ENCODE data around the gene COQ4.
A peak's percentile ranks its signal among the peaks of the same experiment; 100 is the strongest.
"Not testable (repeated sequence)": the region's sequence is repeated elsewhere in the genome, so short reads cannot be mapped to it uniquely, and the experiment has no call there.

Gene COQ4

DNA sequence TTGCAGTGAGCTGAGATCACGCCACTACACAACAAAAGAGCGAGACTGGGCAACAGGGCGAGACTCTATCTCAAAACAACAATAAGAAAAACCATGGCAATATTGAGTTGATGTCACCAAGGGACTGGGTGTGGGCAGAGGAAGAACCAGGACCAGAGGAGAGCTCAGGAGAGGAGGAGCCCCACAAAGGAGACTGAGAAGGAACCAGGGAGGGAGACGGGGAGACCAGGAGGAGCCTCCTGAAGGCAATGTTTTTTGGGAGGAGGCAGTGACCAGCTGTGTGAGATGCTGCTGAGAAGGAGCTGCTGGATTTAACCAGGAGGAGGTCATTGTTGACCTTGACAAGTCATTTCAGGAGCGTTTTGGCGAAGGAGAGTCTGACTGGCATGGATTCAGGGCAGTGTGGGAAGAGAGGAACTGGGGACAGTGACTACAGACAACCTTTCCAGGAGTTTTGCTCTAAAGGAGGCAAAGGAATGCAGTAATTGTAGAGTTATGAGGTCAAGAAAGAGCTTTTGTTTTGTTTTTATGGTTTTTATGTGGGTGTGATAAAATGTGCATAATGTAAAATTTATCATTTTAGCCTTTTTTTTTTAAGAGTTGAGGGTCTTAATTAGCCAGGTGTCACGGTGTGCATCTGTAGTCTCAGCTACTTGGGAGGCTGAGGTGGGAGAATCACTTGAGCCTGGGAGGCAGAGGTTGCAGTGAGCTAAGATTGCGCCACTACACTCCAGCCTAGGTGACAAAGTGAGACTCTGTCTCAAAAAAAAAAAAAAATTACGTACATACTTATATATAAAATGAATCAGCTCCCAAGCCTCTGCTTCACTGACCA is 18.3 kb upstream of the COQ4 start:
- no peak for DNase-seq

DNA sequence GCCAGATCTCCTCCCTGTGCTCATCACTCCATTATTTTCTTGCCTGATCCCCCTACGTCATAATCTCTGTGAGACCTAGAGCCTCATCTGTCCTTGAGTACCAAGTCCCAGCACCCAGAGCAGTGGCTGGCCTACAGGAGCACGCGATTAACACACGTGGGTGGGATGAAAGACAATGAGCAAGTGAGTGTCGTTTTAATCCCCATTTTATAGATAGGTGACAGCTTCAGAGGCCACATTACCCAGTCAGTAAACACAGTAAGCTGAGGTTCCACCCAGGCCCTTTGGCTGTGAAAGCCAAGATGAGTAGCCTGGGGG is 17.7 kb upstream of the COQ4 start:
- no peak for DNase-seq

DNA sequence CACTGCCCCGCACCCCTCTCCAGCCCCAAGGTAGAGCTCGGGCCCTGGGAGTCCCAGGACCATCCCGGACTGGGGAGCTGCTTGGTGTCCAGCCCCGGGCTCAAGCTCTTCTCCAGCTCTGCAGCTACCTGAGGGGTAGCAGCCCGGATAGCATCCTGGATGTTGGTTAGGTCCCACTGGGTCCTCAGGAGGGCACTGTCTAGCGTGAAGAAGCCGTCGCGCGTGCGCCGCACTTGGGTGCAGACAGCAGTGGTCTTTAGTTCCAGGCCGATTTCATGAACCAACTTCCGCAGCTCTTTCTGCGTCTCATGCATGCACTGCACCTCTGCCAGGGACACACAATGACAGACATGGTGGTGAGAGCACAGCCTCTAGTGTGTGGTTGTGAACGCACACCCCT is 13.1 kb upstream of the COQ4 start:
- DNase-seq: no peak

GRCh38 chr9:128310461-128310860 is 12.2 kb upstream of the COQ4 start:
- no peak for DNase-seq

GRCh38 chr9:128314697-128315096 is 7.9 kb upstream of the COQ4 start:
- DNase-seq: no peak

DNA sequence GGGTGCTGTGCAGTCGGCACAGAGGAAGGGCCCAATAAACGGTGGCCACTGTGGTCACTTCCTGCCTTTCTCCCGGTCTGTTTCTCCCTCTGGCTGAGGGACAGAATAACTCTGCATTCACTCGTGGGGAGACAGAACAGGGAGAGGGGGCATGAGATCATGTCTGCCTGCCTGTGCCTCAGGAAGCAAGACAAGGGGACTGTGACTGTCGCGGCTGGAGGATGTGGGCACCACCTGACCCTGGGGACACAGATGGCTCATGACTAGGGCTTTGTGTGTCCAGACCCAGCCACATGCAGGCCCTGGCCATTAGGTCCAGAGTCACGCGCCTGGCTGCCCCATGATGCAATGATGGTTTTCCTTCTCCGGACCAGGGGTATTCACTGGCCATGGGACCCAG is 6.2 kb upstream of the COQ4 start:
- DNase-seq: no peak

DNA sequence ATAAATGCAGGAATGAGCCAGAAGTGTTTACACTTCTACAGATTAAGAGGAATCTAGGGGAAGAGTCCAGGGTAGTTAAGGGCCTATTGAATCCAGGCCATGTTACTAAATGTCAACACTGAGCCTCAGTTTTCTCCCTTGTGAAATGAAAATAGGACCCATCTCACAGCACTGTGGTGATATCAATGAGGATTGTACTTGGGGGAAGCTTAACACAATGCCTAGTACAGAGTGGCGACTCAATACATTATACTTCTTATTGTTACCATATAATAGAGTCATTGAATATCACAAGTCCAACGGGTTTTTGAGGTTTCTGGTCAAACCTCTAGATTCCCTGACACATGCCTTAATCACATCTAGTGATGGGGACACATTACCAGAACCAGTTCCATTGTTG is 5.0 kb upstream of the COQ4 start:
- no peak for DNase-seq

- DNase-seq: no peak
Observed at GRCh38 chr9:128321343-128321742, 1.3 kb upstream of the COQ4 start.

- no peak for DNase-seq
Observed at GRCh38 chr9:128321879-128322403, 698 bp upstream of the COQ4 start.

GRCh38 chr9:128323212-128323730 is 632 bp downstream of the COQ4 start:
- no peak for DNase-seq

DNA sequence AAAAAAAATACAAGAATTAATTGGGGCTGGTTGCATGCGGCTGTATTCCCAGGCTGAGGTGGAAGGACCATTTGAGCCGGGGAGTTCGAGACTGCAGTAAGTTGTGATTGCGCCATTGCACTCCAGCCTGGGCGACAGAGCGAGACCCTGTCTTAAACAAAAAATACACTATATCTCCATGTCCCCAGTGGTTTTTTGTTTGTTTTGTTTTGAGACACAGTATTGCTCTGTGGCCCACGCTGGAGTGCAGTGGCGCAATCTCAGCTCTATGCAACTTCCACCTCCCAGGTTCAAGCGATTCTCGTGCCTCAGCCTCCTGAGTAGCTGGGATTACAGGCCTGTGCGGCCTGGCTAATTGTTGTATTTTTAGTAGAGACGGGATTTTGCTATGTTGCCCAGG is 1.2 kb downstream of the COQ4 start:
- no peak for DNase-seq

GRCh38 chr9:128324401-128324800 is 1.8 kb downstream of the COQ4 start:
- DNase-seq: no peak

- DNase-seq: no peak
Observed at GRCh38 chr9:128325629-128326028, 3.0 kb downstream of the COQ4 start.

GRCh38 chr9:128333451-128333869 is 10.8 kb downstream of the COQ4 start:
- DNase-seq: no peak

DNA sequence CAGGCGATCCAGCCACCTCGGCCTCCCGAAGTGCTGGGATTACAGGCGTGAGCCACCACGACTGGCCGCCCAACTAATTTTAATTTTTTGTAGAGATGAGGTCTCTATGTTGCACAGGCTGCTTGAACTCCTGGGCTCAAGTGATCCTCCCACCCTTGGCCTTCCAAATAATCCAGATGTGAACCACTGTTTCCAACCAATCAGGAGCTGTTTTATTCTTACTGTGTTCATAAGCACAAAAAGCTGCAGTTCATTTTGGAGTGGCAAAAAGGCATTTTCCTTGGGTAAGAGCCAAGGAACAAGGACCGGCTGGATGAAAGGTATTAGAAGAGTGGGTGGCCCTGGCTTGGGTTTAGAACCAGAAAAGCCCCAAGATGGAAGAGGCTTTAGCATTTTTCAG is 12.5 kb downstream of the COQ4 start:
- DNase-seq: no peak

DNA sequence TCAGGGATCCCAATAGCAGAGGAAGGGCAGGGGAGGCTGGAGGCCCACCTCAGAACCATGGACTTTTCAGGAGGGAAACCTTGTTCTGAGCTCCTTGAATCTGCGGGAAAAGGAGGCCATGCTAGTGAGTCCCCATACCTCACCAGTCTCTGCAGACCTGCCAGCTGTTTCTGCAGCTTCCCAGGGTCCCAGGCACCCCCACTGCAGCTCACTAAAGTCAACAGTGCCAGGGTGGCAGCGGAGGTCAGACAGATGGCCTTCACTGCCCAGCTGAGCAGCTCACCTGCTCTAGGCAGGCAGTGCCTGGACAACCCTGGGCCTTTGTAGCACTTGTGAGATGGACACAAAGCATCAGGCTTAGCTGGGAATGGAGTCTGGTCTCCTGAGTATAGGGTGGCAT is 13.3 kb downstream of the COQ4 start:
- DNase-seq: no peak

GRCh38 chr9:128337936-128338335 is 15.3 kb downstream of the COQ4 start:
- no peak for DNase-seq

DNA sequence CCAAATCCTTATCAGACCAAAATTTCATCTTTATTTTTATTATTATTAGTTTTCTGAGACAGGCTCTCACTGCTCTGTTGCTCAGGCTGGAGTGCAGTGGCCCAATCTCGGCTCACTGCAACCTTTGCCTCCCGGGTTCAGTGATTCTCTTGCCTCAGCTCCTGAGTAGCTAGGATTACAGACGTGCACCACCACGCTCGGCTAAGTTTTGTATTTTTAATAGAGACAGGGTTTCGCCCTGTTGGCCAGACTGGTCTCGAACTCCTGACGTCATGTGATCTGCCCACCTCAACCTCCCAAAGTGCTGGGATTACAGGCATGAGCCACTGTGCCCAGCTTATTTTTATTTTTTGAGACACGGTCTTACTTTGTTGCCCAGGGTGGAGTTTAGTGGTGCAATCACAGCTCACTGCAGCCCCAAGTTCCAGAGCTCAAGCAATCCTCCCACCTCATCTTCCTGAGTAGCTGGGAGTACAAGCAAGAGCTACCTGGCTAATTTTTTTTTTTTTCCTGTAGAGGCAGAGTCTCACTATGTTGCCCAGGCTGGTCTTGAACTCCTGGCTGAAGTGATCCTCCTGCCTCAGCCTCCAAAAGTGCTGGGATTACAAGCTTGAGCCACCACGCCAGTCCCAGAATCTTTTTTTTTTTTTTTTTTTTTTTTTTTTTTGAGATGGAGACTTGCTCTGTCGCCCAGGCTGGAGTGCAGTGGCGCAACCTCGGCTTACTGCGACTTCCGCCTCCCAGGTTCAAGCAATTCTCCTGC is 16.4 kb downstream of the COQ4 start:
- not testable (repeated sequence) for DNase-seq

DNA sequence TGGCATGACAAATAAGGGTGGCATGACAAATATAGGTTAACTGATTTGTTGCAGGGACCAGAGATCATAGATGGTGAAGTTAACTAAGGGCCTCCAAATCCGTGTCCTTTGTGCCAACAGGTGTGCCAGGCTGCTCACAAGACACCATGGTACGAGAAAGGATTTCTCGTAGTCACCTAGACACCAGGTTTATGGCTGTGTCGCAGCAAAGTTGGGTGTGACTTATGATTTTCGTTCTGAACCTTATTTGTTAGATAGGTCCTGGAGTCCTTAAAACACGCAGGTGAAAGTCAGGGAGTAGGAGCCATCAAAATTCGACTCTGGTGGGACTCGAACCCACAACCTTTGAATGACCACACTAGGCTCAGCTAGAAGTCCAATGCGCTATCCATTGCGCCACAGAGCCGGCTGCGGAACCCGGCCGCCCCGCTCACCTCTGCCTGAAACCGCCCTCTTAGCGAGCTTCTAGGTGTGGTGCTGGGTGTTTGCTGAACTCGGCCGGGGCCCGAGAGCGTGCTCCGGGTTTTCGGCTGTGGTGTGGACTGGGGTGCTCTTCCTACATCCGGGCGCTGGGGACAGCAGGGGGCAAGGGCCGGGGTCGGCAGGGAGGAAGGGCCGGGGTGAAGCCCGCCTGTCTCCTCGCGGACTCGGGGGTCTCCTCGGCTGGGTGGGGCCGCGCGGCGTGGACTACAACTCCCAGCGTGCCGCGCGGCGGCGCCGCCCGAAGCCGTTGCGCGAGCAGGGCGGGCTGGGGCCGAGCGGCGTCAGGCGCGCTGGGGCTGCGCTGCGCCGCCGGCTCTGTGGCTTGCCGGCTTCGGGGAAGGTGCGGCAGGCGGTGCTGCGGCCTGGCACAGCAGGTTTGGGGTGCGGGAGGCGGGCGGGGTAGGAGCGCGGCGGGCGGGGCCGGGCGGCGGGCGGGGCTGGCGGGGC is 17.4 kb downstream of the COQ4 start, which contains the start of gene SLC27A4:
TSS of gene SLC27A4 (plus strand) at position 767 of the 930 bp plus-strand sequence. CDS start 2,606 bp downstream, outside the sequence.
- peak; percentile 88 for DNase-seq

GRCh38 chr9:128340691-128341434 is 18.2 kb downstream of the COQ4 start:
- DNase-seq: peak; percentile 44

GRCh38 chr9:128341435-128341849 is 18.8 kb downstream of the COQ4 start:
- DNase-seq: peak; percentile 66
